ENCODE data around the gene MAP3K5.

- TF ChIP-seq CTCF (IDR thresholded peaks at IDR 0.05): peak; percentile 44 to 78 (median 61)
- no peak for TF ChIP-seq POLR2A (IDR thresholded peaks at IDR 0.05)
Observed at GRCh38 chr6:136643850-136644596, 148.3 kb downstream of the MAP3K5 start.

All from sigmoid colon (tissue), 3 donors.